HT-29 (cell line): Measurements from ENCODE around the gene SP3. TPM values are rescaled to one million over a fixed set of nuclear protein-coding genes. Genes with fewer than 3 reads are reported as not detected.

Experiments
- DNase-seq: peaks from one replicate; pipeline ENCODE4 v3.0.0-alpha.2; 2015; ENCODE audit warnings: low spot score
- total RNA-seq: library from RNA; depleted of rRNA; stranded (reverse); fragments of >200 nt; shearing (Covaris generic); gene quantifications from 2 replicates; pipeline ENCODE4 v1.2.3, GENCODE V29; 2014; rRNA removed

The SP3 gene
- 102 and 104 TPM in 2 replicates for total RNA-seq

- peak; percentile 96 for DNase-seq
These were observed at the start of gene SP3 for GRCh38 chr2:173965372-173966025. TSS of gene SP3 (minus strand) at chr2:173965373. CDS start at chr2:173965171, 202 bp downstream.

- no peak for DNase-seq
These were observed 49.5 kb upstream of the SP3 start for GRCh38 chr2:174014699-174015070.

GRCh38 chr2:174014011-174014698 lies 49.0 kb upstream of the SP3 start:
- no peak for DNase-seq

- no peak for DNase-seq
These were observed 48.2 kb upstream of the SP3 start for GRCh38 chr2:174013315-174013751.

GRCh38 chr2:174012347-174013314 lies 47.5 kb upstream of the SP3 start:
- DNase-seq = no peak

- DNase-seq = no peak
These were observed 46.6 kb upstream of the SP3 start for GRCh38 chr2:174011796-174012195.

GRCh38 chr2:174011173-174011572 lies 46.0 kb upstream of the SP3 start:
- no peak for DNase-seq

- DNase-seq = no peak
These were observed 44.5 kb upstream of the SP3 start for GRCh38 chr2:174009488-174010223.

- DNase-seq = no peak
These were observed 43.5 kb upstream of the SP3 start for GRCh38 chr2:174008720-174009119.

GRCh38 chr2:174007010-174007409 lies 41.8 kb upstream of the SP3 start:
- DNase-seq = no peak

- peak; percentile 17 for DNase-seq
These were observed 40.7 kb upstream of the SP3 start for GRCh38 chr2:174005801-174006419.

GRCh38 chr2:174004905-174005605 lies 39.9 kb upstream of the SP3 start:
- DNase-seq = no peak

- DNase-seq = peak; percentile 54
These were observed 38.8 kb upstream of the SP3 start for GRCh38 chr2:174003720-174004695.

- no peak for DNase-seq
These were observed 37.5 kb upstream of the SP3 start for GRCh38 chr2:174002679-174003078.

- DNase-seq = no peak
These were observed 35.9 kb upstream of the SP3 start for GRCh38 chr2:174001107-174001506.

- DNase-seq = no peak
These were observed 34.6 kb upstream of the SP3 start for GRCh38 chr2:173999724-174000123.

- DNase-seq = no peak
These were observed 34.1 kb upstream of the SP3 start for GRCh38 chr2:173999272-173999671.

GRCh38 chr2:173998386-173998785 lies 33.2 kb upstream of the SP3 start:
- no peak for DNase-seq

- DNase-seq = no peak
These were observed 32.6 kb upstream of the SP3 start for GRCh38 chr2:173997753-173998152.
